ENCODE data around the gene ZBTB4. TPM values are rescaled to one million over a fixed set of nuclear protein-coding genes. Genes with fewer than 3 reads are reported as not detected.

The ZBTB4 gene
- total RNA-seq, 1 donor from 2014 or later, result 63.4 TPM

DNA sequence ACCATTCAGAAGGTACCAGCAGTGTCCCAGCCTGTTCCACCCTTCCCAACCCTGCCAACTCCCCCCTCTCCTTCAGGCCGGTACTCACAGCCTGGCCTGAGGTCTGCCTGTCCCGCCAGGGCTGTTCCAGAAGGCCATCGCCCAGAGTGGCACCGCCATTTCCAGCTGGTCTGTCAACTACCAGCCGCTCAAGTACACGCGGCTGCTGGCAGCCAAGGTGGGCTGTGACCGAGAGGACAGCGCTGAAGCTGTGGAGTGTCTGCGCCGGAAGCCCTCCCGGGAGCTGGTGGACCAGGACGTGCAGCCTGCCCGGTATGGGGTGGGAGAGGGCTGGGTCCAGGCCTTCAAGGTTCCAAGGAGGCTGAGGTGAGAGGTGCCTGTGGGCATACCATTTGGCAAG lies 64.6 kb downstream of the ZBTB4 start:
- intact Hi-C loops (cut with micrococcal nuclease), result no loop called here
- Histone ChIP-seq H3K4me3 (no peak overlapping the region), H3K27ac (replicated peaks) (no peak overlapping the region), H3K27me3 (ENCODE audit: low read depth) (no peaks in the 10 kb centered on the region), H3K9me3 (replicated peaks) (no peaks in the 10 kb centered on the region), H3K36me3 (no peaks in the 10 kb centered on the region), H3K4me1 (no peaks in the 10 kb centered on the region)
- TF ChIP-seq, protein P1, sequence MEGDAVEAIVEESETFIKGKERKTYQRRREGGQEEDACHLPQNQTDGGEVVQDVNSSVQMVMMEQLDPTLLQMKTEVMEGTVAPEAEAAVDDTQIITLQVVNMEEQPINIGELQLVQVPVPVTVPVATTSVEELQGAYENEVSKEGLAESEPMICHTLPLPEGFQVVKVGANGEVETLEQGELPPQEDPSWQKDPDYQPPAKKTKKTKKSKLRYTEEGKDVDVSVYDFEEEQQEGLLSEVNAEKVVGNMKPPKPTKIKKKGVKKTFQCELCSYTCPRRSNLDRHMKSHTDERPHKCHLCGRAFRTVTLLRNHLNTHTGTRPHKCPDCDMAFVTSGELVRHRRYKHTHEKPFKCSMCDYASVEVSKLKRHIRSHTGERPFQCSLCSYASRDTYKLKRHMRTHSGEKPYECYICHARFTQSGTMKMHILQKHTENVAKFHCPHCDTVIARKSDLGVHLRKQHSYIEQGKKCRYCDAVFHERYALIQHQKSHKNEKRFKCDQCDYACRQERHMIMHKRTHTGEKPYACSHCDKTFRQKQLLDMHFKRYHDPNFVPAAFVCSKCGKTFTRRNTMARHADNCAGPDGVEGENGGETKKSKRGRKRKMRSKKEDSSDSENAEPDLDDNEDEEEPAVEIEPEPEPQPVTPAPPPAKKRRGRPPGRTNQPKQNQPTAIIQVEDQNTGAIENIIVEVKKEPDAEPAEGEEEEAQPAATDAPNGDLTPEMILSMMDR (IDR thresholded peaks at IDR 0.05; ENCODE audit: borderline replicate concordance), result no peak
- no peak for DNase-seq

DNA sequence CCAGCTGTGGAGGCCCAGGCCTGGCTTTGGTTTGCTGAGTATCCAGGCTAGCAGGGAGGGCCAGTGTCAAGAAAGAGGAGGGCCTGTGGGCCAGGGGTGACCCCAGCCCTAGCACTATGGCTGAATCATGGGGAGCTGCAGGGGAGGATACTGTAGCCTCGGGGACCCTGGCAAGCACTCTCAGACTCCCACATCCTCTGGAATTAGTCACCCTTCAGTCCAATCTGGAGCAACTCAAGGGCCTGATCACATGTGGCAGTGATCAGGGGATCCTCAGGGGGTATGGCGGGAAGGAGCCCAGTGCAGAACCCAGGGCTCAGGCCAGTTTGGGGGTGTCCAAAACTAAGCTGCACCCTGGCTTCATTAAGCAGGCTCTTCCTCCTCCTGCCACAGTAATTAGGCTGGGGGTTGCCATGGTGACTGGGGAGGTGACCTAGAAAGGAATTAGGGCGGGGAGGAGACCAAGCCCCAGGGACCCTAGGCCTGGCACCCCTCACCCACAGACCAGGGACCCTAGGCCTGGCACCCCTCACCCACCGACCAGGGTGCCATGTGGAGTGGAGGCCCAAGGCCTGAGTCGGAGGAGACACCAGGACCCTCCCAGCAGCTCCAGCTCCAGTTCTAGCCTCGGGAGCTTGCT lies 66.0 kb downstream of the ZBTB4 start:
- Histone ChIP-seq H3K4me3 (no peak overlapping the region), H3K4me1 (no peaks in the 10 kb centered on the region), H3K27ac (replicated peaks) (no peak overlapping the region), H3K36me3 (no peaks in the 10 kb centered on the region), H3K27me3 (ENCODE audit: low read depth) (no peaks in the 10 kb centered on the region), H3K9me3 (replicated peaks) (no peaks in the 10 kb centered on the region)
- TF ChIP-seq, protein P1 (IDR thresholded peaks at IDR 0.05; ENCODE audit: borderline replicate concordance), result no peak
- DNase-seq, result no peak
- intact Hi-C loops (cut with micrococcal nuclease), result no loop called here

DNA sequence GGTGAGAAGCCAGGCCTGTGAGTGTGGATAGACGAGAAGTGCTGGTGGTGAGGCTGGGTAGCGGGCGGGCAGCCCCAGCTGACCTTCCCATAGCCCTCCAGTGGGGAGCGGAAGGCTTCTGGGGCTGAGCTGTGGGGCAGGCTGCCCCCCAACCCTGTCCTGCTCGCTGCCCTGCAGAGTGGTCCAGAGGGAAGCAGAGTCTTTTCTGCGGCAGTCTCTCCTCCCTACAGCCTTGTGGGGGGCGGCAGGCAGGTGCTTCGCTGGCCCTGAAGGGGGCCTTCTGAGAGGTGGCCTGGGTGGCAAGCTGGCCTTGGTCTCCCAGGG lies 68.0 kb downstream of the ZBTB4 start:
- TF ChIP-seq, protein P1 (IDR thresholded peaks at IDR 0.05; ENCODE audit: borderline replicate concordance), result no peak
- Histone ChIP-seq H3K27me3 (ENCODE audit: low read depth) (no peaks in the 10 kb centered on the region), H3K9me3 (replicated peaks) (no peaks in the 10 kb centered on the region), H3K36me3 (no peaks in the 10 kb centered on the region), H3K27ac (replicated peaks) (no peak overlapping the region), H3K4me1 (no peaks in the 10 kb centered on the region), H3K4me3 (no peak overlapping the region)
- DNase-seq, result no peak
- intact Hi-C loops (cut with micrococcal nuclease), result no loop called here

DNA sequence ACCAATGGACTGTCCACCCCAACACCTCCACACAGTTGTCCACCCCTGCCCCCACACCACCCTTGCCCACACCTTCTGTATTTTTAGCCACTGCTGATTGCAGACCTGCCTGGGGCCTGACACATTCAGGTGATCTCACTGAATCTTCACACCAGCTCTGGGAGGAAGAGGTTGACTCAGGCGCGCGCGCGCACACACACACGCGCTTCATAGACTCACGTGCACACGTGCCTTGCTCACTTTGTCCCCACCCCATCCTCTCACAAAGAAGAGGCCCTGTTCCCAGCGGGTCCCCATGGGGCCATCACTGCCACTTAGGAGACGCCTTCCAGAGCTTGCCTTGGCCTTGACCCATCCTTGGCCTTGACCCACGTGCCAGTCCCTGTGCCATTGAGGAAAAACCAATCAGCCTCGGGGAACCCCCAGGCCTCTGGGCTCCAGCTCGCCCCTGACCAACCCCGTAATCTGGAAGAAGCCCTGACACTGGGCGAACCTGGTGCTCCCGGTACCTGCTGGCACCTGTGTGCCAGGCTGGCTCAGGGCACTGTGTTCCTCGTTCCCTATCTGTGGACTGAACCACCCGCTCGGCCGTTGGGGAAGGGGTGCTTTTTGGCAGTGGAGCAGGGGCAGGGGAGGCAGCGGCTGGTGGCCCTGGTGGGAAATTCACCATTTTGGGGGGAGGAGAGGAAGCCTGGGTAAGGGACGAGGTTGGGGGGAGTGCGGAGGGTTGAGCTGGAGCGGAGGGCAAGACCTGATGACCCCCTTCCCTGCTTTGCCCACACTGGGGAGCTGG lies 68.6 kb downstream of the ZBTB4 start:
- intact Hi-C loops (cut with micrococcal nuclease), result no loop called here
- DNase-seq, result no peak
- Histone ChIP-seq H3K36me3 (no peaks in the 10 kb centered on the region), H3K4me3 (no peak overlapping the region), H3K27ac (replicated peaks) (no peak overlapping the region), H3K4me1 (no peaks in the 10 kb centered on the region), H3K9me3 (replicated peaks) (no peaks in the 10 kb centered on the region), H3K27me3 (ENCODE audit: low read depth) (no peaks in the 10 kb centered on the region)
- TF ChIP-seq, protein P1 (IDR thresholded peaks at IDR 0.05; ENCODE audit: borderline replicate concordance), result no peak

DNA sequence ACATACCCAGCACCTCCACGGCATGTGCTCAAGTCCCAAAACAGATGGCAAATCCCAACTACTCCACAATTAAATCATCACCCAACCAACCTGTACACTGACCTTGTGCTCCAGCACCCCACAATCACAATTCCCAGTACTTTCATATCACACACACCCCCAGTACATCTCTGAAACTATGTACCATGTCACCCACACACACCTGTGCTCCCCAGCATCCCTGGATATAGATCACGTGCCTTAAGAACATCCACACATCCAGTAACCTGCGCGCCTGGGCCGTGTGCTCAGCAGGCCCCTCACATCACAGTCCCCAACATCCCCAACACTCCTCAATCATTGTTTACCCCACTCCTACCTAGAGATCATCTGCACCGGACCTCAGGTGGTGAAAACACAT lies 69.7 kb downstream of the ZBTB4 start:
- Histone ChIP-seq H3K9me3 (replicated peaks) (no peaks in the 10 kb centered on the region), H3K4me3 (no peak overlapping the region), H3K27ac (replicated peaks) (no peak overlapping the region), H3K36me3 (no peaks in the 10 kb centered on the region), H3K27me3 (ENCODE audit: low read depth) (no peaks in the 10 kb centered on the region), H3K4me1 (peaks cover 11% of the 10 kb centered on the region)
- DNase-seq, result no peak
- intact Hi-C loops (cut with micrococcal nuclease), result no loop called here
- TF ChIP-seq, protein P1 (IDR thresholded peaks at IDR 0.05; ENCODE audit: borderline replicate concordance), result no peak

Other genes starting within 250 kb of the ZBTB4 start
- 19.8 TPM for gene DVL2, start 245.1 kb downstream of the ZBTB4 start, total RNA-seq
- gene PHF23, start 240.2 kb downstream of the ZBTB4 start, total RNA-seq, result 22.0 TPM
- gene GABARAP, start 237.2 kb downstream of the ZBTB4 start, total RNA-seq, result 394 TPM
- 105 TPM for gene CTDNEP1, start 227.9 kb downstream of the ZBTB4 start, total RNA-seq
- 62.5 TPM for gene ELP5, start 227.4 kb downstream of the ZBTB4 start, total RNA-seq
- gene CLDN7, start 217.2 kb downstream of the ZBTB4 start, total RNA-seq, result 1.6 TPM
- 146 TPM for gene SLC2A4, start 197.9 kb downstream of the ZBTB4 start, total RNA-seq
- 0.77 TPM for gene YBX2, start 185.0 kb downstream of the ZBTB4 start, total RNA-seq
- gene EIF5A, start 172.0 kb downstream of the ZBTB4 start, total RNA-seq, result 250 TPM
- gene GPS2, start 164.3 kb downstream of the ZBTB4 start, total RNA-seq, result 66.1 TPM
- 31.9 TPM for gene NEURL4, start 150.3 kb downstream of the ZBTB4 start, total RNA-seq
- 13.4 TPM for gene ACAP1, start 143.1 kb downstream of the ZBTB4 start, total RNA-seq
- 3.9 TPM for gene KCTD11, start 127.5 kb downstream of the ZBTB4 start, total RNA-seq
- not detected for gene TMEM95, start 124.5 kb downstream of the ZBTB4 start, total RNA-seq
- gene TNK1, start 98.5 kb downstream of the ZBTB4 start, total RNA-seq, result 1.8 TPM
- 20.1 TPM for gene PLSCR3, start 85.1 kb downstream of the ZBTB4 start, total RNA-seq
- 67.8 TPM for gene TMEM256, start 75.5 kb downstream of the ZBTB4 start, total RNA-seq
- 9.3 TPM for gene NLGN2, start 71.8 kb downstream of the ZBTB4 start, total RNA-seq
- not detected for gene SPEM1, start 59.3 kb downstream of the ZBTB4 start, total RNA-seq
- not detected for gene SPEM2, start 54.0 kb downstream of the ZBTB4 start, total RNA-seq
- not detected for gene SPEM3, start 50.8 kb downstream of the ZBTB4 start, total RNA-seq
- gene TMEM102, start 44.2 kb downstream of the ZBTB4 start, total RNA-seq, result 2.7 TPM
- gene FGF11, start 40.1 kb downstream of the ZBTB4 start, total RNA-seq, result 6.5 TPM
- 8.7 TPM for gene CHRNB1, start 34.6 kb downstream of the ZBTB4 start, total RNA-seq
- gene SLC35G6, start 1.8 kb upstream of the ZBTB4 start, total RNA-seq, result not detected
- 38.7 TPM for gene POLR2A, start 4.7 kb upstream of the ZBTB4 start, total RNA-seq
- 29.9 TPM for gene TNFSF12, start 69.4 kb upstream of the ZBTB4 start, total RNA-seq
- 6.3 TPM for gene TNFSF13, start 79.1 kb upstream of the ZBTB4 start, total RNA-seq
- gene SENP3, start 82.3 kb upstream of the ZBTB4 start, total RNA-seq, result 29.5 TPM
- gene CD68, start 100.0 kb upstream of the ZBTB4 start, total RNA-seq, result 25.5 TPM
- gene MPDU1, start 104.2 kb upstream of the ZBTB4 start, total RNA-seq, result 24.9 TPM
- gene SOX15, start 110.5 kb upstream of the ZBTB4 start, total RNA-seq, result 1.9 TPM
- 111 TPM for gene FXR2, start 135.3 kb upstream of the ZBTB4 start, total RNA-seq
- gene SAT2, start 148.2 kb upstream of the ZBTB4 start, total RNA-seq, result 73.5 TPM
- 0.74 TPM for gene SHBG, start 150.5 kb upstream of the ZBTB4 start, total RNA-seq
- 2.8 TPM for gene ATP1B2, start 171.3 kb upstream of the ZBTB4 start, total RNA-seq
- gene TP53, start 207.9 kb upstream of the ZBTB4 start, total RNA-seq, result 11.7 TPM
- 4.7 TPM for gene WRAP53, start 208.8 kb upstream of the ZBTB4 start, total RNA-seq
- gene EFNB3, start 225.6 kb upstream of the ZBTB4 start, total RNA-seq, result not detected
- 0.33 TPM for gene DNAH2, start 238.1 kb upstream of the ZBTB4 start, total RNA-seq

All from left ventricle myocardium inferior (tissue), 1 donor.